ENCODE results near the gene PISD.

GRCh38 chr22:31680861-31681341, 18.9 kb upstream of the PISD start:
- no peak for TF ChIP-seq CTCF (IDR thresholded peaks at IDR 0.05)
- TF ChIP-seq POLR2A (IDR thresholded peaks at IDR 0.05): no peak
